HG03196 (cell line): Measurements from ENCODE around the gene STPG3.

Source experiments
- ATAC-seq: cut with Tn5 transposase; IDR thresholded peaks from one replicate; pipeline ENCODE4 v1.9.1; 2021; ENCODE audit not compliant: unreplicated experiment

STPG3 gene

GRCh38 chr9:137278061-137278701 lies 27.1 kb downstream of the STPG3 start:
- ATAC-seq = no peak

- ATAC-seq = no peak
Measured at GRCh38 chr9:137278721-137279711, 27.9 kb downstream of the STPG3 start.

- ATAC-seq = no peak
Measured at GRCh38 chr9:137279741-137280473, 28.8 kb downstream of the STPG3 start.

- no peak for ATAC-seq
Measured at GRCh38 chr9:137280474-137281344, 29.6 kb downstream of the STPG3 start.

- ATAC-seq = no peak
Measured at GRCh38 chr9:137281345-137282116, 30.4 kb downstream of the STPG3 start.

GRCh38 chr9:137286975-137287383 lies 35.9 kb downstream of the STPG3 start:
- no peak for ATAC-seq

GRCh38 chr9:137293094-137293481 lies 42.0 kb downstream of the STPG3 start:
- no peak for ATAC-seq

GRCh38 chr9:137293482-137294090 lies 42.5 kb downstream of the STPG3 start:
- ATAC-seq = no peak

GRCh38 chr9:137294091-137294680 lies 43.1 kb downstream of the STPG3 start:
- no peak for ATAC-seq

GRCh38 chr9:137294681-137295237 lies 43.7 kb downstream of the STPG3 start:
- no peak for ATAC-seq

GRCh38 chr9:137295238-137295811 lies 44.2 kb downstream of the STPG3 start:
- peak; percentile 55 for ATAC-seq

- no peak for ATAC-seq
Measured at GRCh38 chr9:137295849-137296669, 45.0 kb downstream of the STPG3 start.

- ATAC-seq = no peak
Measured at GRCh38 chr9:137296670-137297664, 45.9 kb downstream of the STPG3 start.

GRCh38 chr9:137297966-137298365 lies 46.9 kb downstream of the STPG3 start:
- ATAC-seq = no peak

- no peak for ATAC-seq
Measured at GRCh38 chr9:137298401-137299202, 47.5 kb downstream of the STPG3 start.
